HG02981 (cell line): ENCODE data around the gene GPR83.
"Not testable (repeated sequence)": the region's sequence is repeated elsewhere in the genome, so short reads cannot be mapped to it uniquely, and the experiment has no call there.

Source experiments
- ATAC-seq: cut with Tn5 transposase; IDR thresholded peaks from one replicate; pipeline ENCODE4 v1.9.1; 2021; ENCODE audit warnings: mild to moderate bottlenecking, moderate library complexity; ENCODE audit not compliant: unreplicated experiment

The GPR83 gene

GRCh38 chr11:94376841-94377240 lies 24.4 kb downstream of the GPR83 start:
- ATAC-seq: no peak

- ATAC-seq: not testable (repeated sequence)
Measured at GRCh38 chr11:94370576-94370975, 30.6 kb downstream of the GPR83 start.

DNA sequence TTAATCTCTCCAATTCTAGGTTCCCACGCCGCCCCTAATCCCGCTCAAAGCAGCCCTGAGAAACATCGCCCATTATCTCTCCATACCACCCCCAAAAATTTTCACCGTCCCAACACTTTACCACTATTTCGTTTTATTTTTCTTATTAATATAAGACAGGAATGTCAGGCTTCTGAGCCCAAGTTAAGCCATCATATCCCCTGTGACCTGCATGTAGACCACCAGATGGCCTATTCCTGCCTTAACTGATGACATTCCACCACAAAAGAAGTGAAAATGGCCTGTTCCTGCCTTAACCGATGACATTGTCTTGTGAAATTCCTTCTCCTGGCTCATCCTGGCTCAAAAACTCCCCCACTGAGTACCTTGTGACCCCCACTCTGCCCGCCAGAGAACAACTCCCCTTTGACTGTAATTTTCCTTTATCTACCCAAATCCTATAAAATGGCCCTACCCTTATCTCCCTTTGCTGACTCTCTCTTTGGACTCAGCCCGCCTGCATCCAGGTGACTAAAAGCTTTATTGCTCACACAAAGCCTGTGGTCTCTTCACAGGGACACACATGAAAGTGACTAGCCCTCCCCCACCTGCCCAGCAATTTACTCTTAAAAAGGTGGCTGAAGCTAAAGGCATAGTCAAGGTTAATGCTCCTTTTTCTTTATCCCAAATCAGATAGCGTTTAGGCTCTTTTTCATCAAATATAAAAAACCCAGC lies 50.2 kb downstream of the GPR83 start:
- ATAC-seq: not testable (repeated sequence)

- not testable (repeated sequence) for ATAC-seq
Measured at GRCh38 chr11:94346311-94346710, 54.9 kb downstream of the GPR83 start.

DNA sequence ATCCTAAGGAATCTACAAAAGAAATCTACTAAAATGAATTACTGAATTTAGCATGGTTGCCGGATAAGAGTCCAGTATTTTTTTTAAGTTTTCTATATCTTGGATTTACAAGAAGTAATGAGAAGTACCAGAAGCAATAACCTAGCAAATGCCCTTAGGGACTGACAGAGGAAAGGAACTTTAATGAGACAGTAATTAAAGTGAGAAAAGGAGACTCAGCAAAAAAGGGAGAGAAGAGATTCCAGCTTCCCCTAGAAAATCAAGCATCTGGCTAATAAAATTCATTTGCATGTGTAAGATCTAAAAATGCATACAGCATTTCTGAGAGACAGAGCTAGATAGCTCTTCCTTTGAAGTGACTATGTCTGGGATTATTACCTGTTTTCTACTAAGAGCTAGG lies 57.7 kb downstream of the GPR83 start:
- ATAC-seq: no peak

DNA sequence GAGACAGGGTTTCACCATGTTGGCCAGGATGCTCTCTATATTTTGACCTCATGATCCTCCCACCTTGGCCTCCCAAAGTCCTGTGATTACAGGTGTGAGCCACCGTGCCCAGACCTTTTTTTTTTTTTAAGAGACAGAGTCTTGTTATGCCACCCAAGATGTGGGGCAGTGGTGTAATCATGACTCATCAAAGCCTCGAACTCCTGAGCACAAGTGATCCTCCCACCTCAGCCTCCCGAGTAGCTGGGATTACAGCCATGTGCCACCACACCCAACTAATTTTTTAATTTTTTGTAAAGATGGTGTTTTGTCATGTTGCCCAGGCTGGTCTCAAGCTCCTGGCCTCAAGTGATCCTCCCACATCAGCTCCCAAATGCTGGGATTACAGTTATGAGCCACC lies 59.0 kb downstream of the GPR83 start:
- no peak for ATAC-seq

- ATAC-seq: no peak
Measured at GRCh38 chr11:94338651-94339050, 62.6 kb downstream of the GPR83 start.

- no peak for ATAC-seq
Measured at GRCh38 chr11:94336033-94336432, 65.2 kb downstream of the GPR83 start.

DNA sequence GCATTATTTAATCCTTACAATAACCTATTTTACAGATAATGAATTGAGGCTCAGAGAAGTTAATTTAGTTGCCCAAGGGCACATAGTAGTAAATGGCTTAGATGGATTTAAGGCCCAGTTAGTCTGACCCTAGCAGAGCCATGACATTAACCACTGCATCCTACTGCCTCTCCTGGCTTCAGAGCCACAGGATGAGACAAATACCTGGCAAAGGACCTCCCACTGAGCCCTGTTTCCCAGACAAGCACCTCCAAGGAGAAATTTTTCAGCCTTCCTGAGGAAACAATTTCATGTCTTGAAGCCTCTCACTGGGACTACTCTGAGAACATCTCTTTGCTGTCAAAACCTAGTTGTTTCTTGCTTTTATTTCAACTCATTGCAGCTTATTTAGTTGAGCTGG lies 68.4 kb downstream of the GPR83 start:
- ATAC-seq: no peak

- no peak for ATAC-seq
Measured at GRCh38 chr11:94330789-94331188, 70.4 kb downstream of the GPR83 start.

- ATAC-seq: no peak
Measured at GRCh38 chr11:94329501-94329900, 71.7 kb downstream of the GPR83 start.

DNA sequence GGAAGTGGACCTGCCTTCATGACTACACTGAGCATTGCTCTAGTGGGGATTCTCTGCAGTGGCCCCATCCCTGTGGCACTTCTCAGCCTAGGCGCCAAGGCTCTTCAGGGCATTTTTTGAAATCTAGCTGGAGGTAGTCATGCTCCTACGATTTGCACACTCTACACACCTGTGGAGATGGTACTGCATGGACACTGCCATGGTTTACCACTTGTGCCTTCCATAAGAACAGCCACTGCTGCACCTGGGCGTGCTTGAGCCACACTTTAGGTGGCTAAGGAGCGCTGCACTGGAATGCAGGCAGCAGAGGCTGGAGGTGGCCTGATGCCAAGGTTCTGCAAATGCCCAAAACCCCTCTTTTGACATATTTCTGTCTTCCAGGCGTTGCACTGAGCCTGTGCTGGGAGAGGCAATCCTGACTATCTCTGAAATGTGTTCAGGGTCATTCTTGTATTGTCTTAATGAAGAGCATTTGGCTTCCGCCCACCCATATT lies 72.6 kb downstream of the GPR83 start:
- no peak for ATAC-seq
